WTC11 (cell line): ENCODE measurements around the gene SWAP70. TPM values are rescaled to one million over a fixed set of nuclear protein-coding genes. Genes with fewer than 3 reads are reported as not detected.

Source experiments
- ATAC-seq: fragments of 200-7000 bp; cut with Tn5 transposase; 2 replicates; pipeline ENCODE4 v1.10.0; 2021; ENCODE audit warnings: mild to moderate bottlenecking, moderate library complexity
- CTCF ChIA-PET: fragments of 300-600 bp; sonication (Branson Sonifier 250); formaldehyde crosslinking; loops from one replicate; lab custom pipeline; 2021; ENCODE audit warnings: antibody characterized with exemption; lab: Charles Lee
- POLR2A ChIA-PET: fragments of 350-600 bp; sonication (Branson Sonifier 250); formaldehyde crosslinking; loops from one replicate; lab custom pipeline; 2021; ENCODE audit warnings: antibody characterized with exemption; lab: Charles Lee
- DNase-seq: peaks from one replicate; pipeline ENCODE4 v3.0.0; 2021; ENCODE audit warnings: low spot score
- H3K27ac Mint-ChIP-seq: 2 replicates; pipeline ENCODE4 v1.8.0; 2021; ENCODE audit warnings: mixed read lengths
- H3K27me3 Mint-ChIP-seq: 2 replicates; pipeline ENCODE4 v1.8.0; 2021; ENCODE audit warnings: low read depth, mild to moderate bottlenecking, moderate library complexity, mixed read lengths
- H3K36me3 Mint-ChIP-seq: 2 replicates; pipeline ENCODE4 v1.8.0; 2021; ENCODE audit warnings: mixed read lengths
- H3K4me1 Mint-ChIP-seq: 2 replicates; pipeline ENCODE4 v1.8.0; 2022; ENCODE audit warnings: mixed read lengths
- H3K4me3 Mint-ChIP-seq: 2 replicates; pipeline ENCODE4 v1.8.0; 2021; ENCODE audit warnings: mild to moderate bottlenecking, moderate library complexity, mixed read lengths
- H3K9me3 Mint-ChIP-seq: 2 replicates; pipeline ENCODE4 v1.8.0; 2021; ENCODE audit warnings: mixed read lengths
- AFF4 ChIP-seq: sonication (generic); formaldehyde crosslinking; IDR thresholded peaks from 2 replicates; pipeline ENCODE4 v1.8.1; 2023; ENCODE audit warnings: mild to moderate bottlenecking, missing genetic modification reagents, borderline replicate concordance
- AR ChIP-seq: fragments of 250-450 bp; sonication (Bioruptor Pico); IDR thresholded peaks from 2 replicates; pipeline ENCODE4 v1.9.0; 2021; ENCODE audit warnings: mild to moderate bottlenecking
- ATF6 ChIP-seq: sonication (generic); formaldehyde crosslinking; IDR thresholded peaks from 2 replicates; pipeline ENCODE4 v1.8.1; 2023; ENCODE audit warnings: mild to moderate bottlenecking, missing genetic modification reagents
- E2F4 ChIP-seq: sonication (generic); formaldehyde crosslinking; IDR thresholded peaks from 2 replicates; pipeline ENCODE4 v1.8.1; 2022; ENCODE audit warnings: low read depth, mild to moderate bottlenecking, moderate library complexity, missing genetic modification reagents, borderline replicate concordance
- E2F5 ChIP-seq: sonication (generic); formaldehyde crosslinking; IDR thresholded peaks from 2 replicates; pipeline ENCODE4 v1.8.1; 2022; ENCODE audit warnings: mild to moderate bottlenecking, moderate library complexity, missing genetic modification reagents
- ERG ChIP-seq: fragments of 250-450 bp; sonication (Bioruptor Pico); IDR thresholded peaks from 2 replicates; pipeline ENCODE4 v1.8.0; 2021; ENCODE audit warnings: mild to moderate bottlenecking
- FOXP1 ChIP-seq: sonication (generic); formaldehyde crosslinking; IDR thresholded peaks from 2 replicates; pipeline ENCODE4 v1.8.0; 2022; ENCODE audit warnings: missing genetic modification reagents, mild to moderate bottlenecking, moderate library complexity, borderline replicate concordance
- GABPB1 ChIP-seq: sonication (generic); formaldehyde crosslinking; IDR thresholded peaks from 2 replicates; pipeline ENCODE4 v1.8.1; 2023; ENCODE audit warnings: mild to moderate bottlenecking, missing genetic modification reagents
- HMGXB4 ChIP-seq: sonication (generic); formaldehyde crosslinking; IDR thresholded peaks from 2 replicates; pipeline ENCODE4 v1.8.1; 2023; ENCODE audit warnings: mild to moderate bottlenecking, moderate library complexity, missing genetic modification reagents
- NFYB ChIP-seq: sonication (generic); formaldehyde crosslinking; conservative IDR thresholded peaks from 2 replicates; pipeline ENCODE4 v1.8.0; 2022; ENCODE audit warnings: low read depth, missing genetic modification reagents
- NR2C2 ChIP-seq: sonication (generic); formaldehyde crosslinking; IDR thresholded peaks from 2 replicates; pipeline ENCODE4 v1.8.0; 2022; ENCODE audit warnings: mild to moderate bottlenecking, missing genetic modification reagents
- SMAD4 ChIP-seq: sonication (generic); formaldehyde crosslinking; IDR thresholded peaks from 2 replicates; pipeline ENCODE4 v1.8.0; 2022; ENCODE audit warnings: mild to moderate bottlenecking, missing genetic modification reagents
- TCF7 ChIP-seq: sonication (generic); formaldehyde crosslinking; IDR thresholded peaks from 2 replicates; pipeline ENCODE4 v1.8.0; 2022; ENCODE audit warnings: mild to moderate bottlenecking, low read depth, missing genetic modification reagents, moderate library complexity
- ZNF138 ChIP-seq: sonication (generic); formaldehyde crosslinking; conservative IDR thresholded peaks from 2 replicates; pipeline ENCODE4 v1.8.1; 2022; ENCODE audit warnings: mild to moderate bottlenecking, moderate library complexity, missing genetic modification reagents
- total RNA-seq: library from RNA; stranded (reverse); gene quantifications from 3 replicates; pipeline ENCODE4 v1.2.3, GENCODE V29; 2021

Gene SWAP70
- total RNA-seq, 1 experiment from 2014 or later: 24.1 TPM

- Mint-ChIP-seq H3K4me3 (no peak overlapping the region), H3K27me3 (no peaks in the 10 kb centered on the region; the same call in 1 of the 2 replicates), H3K9me3 (no peaks in the 10 kb centered on the region), H3K27ac (no peak overlapping the region), H3K4me1 (peaks cover 7% of the 10 kb centered on the region), H3K36me3 (no peaks in the 10 kb centered on the region)
- DNase-seq (no peak), ATAC-seq (no peak)
- ChIA-PET POLR2A (no interaction called here), CTCF (interaction anchor here (1.5 kb wide), 1 partner anchor 41 kb away, joined by 5 read pairs; no protein-coding TSS in a partner anchor)
- TF ChIP-seq ATF6 (CRISPR knock-in tag) (no peak), ZNF138 (CRISPR knock-in tag) (no peak), ERG (CRISPR knock-in tag) (no peak), E2F5 (CRISPR knock-in tag) (no peak), NFYB (CRISPR knock-in tag) (no peak), E2F4 (CRISPR knock-in tag) (no peak), AR (CRISPR knock-in tag) (no peak), TCF7 (CRISPR knock-in tag) (no peak), HMGXB4 (CRISPR knock-in tag) (no peak), FOXP1 (no peak), SMAD4 (CRISPR knock-in tag) (no peak), NR2C2 (no peak), GABPB1 (CRISPR knock-in tag) (no peak), AFF4 (no peak)
Measured at GRCh38 chr11:9653871-9654270, 10.0 kb upstream of the SWAP70 start.
